Stomach smooth muscle (tissue), 2 donors: ENCODE measurements around the gene NCBP2.

Experiments
- H3K27ac ChIP-seq: one replicate; pipeline ENCODE4 v1.7.0; 2013; ENCODE audit warnings: mild to moderate bottlenecking, low read length, inconsistent platforms
- H3K27me3 ChIP-seq, 2 donors: one replicate each; pipeline ENCODE4 v1.7.0; 2013; ENCODE audit warnings: low read length in 2 of 2; ENCODE audit not compliant: insufficient read depth in 2 of 2, control insufficient read depth in 1 of 2
- H3K36me3 ChIP-seq, 2 donors: one replicate each; pipeline ENCODE4 v1.7.0; 2013; ENCODE audit warnings: low read length in 2 of 2; ENCODE audit not compliant: control insufficient read depth in 2 of 2, insufficient read depth in 2 of 2
- H3K4me1 ChIP-seq: one replicate; pipeline ENCODE4 v1.7.0; 2013; ENCODE audit warnings: low read length; ENCODE audit not compliant: control insufficient read depth, insufficient read depth
- H3K4me3 ChIP-seq, 2 donors: one replicate each; pipeline ENCODE4 v1.7.0; 2013; ENCODE audit warnings: low read length in 2 of 2
- H3K9ac ChIP-seq, 2 donors: one replicate each; pipeline ENCODE4 v1.7.0; 2013; ENCODE audit warnings: low read length in 2 of 2, mild to moderate bottlenecking in 1 of 2
- H3K9me3 ChIP-seq, 2 donors: one replicate each; pipeline ENCODE4 v1.7.0; 2013; ENCODE audit warnings: low read length in 2 of 2; ENCODE audit not compliant: control insufficient read depth in 2 of 2
- donor health status: healthy.
- donor health status: Pancreatic carcinoma.

The NCBP2 gene

GRCh38 chr3:196967412-196968232 lies 25.3 kb upstream of the NCBP2 start:
- Histone ChIP-seq H3K27ac (no peak overlapping the region), H3K27me3 (no peaks in the 10 kb centered on the region), H3K9me3 (no peaks in the 10 kb centered on the region), H3K36me3 (peaks cover 0 to 3% of the 10 kb centered on the region in 2 donors), H3K4me1 (peaks cover 20% of the 10 kb centered on the region), H3K4me3 (peak overlapping the region; percentile 69 to 81), H3K9ac (peak overlapping the region; percentile 60 to 71)

DNA sequence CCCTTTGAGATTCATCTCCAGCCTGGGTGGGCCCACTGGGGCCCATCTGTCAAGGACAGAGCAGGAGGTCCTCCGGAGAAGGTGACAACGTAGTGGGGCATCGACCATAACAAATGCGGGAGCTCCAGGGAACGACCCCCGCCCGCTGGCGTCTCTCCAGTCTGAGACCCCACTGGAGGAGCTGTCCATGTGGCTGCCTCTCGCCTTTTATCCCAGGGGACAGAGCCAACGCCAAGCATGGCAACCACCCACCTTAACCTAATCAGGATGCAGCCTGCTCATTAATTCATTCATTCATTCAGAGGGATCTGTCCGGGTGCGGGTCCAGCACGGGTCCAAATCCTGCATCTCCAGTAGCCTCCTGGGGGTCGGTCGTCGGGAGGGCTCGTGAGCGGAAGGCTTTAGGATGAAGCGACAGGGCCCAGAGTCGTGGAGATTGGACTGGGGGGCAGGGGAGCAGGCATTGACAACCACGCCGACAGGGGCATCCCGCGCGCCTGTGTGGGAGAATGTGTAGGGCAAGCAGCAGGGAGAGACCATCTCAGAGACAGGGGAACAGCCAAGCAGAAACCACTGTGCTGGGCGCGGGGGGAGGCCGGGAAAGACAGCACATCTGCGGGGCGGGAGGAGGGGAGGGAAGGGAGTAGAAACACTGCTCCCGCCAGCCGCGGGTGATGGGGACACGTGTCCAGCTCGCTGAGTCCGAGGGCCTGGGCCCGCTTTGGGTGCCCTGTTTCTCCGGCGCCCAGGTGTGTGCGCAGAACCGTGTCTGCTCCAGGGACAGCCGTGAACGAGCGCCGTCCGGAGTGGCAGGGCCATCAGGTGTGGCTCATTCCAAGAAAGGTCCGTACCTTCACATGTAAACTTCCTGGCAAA lies 24.4 kb upstream of the NCBP2 start:
- no peak overlapping the region for H3K4me3 ChIP-seq
- peaks cover 20% of the 10 kb centered on the region for H3K4me1 ChIP-seq
- H3K27me3 ChIP-seq, result no peaks in the 10 kb centered on the region
- H3K27ac ChIP-seq, result no peak overlapping the region
- no peak overlapping the region for H3K9ac ChIP-seq
- H3K36me3 ChIP-seq, result peaks cover 0 to 3% of the 10 kb centered on the region in 2 donors
- no peaks in the 10 kb centered on the region for H3K9me3 ChIP-seq

- Histone ChIP-seq H3K9ac (no peak overlapping the region), H3K9me3 (no peaks in the 10 kb centered on the region), H3K27me3 (no peaks in the 10 kb centered on the region), H3K27ac (no peak overlapping the region), H3K36me3 (peaks cover 0 to 5% of the 10 kb centered on the region in 2 donors), H3K4me1 (peaks cover 20% of the 10 kb centered on the region), H3K4me3 (no peak overlapping the region)
Measured at GRCh38 chr3:196965804-196966173, 23.5 kb upstream of the NCBP2 start.

GRCh38 chr3:196965112-196965803 lies 22.9 kb upstream of the NCBP2 start:
- Histone ChIP-seq H3K9ac (no peak overlapping the region), H3K36me3 (peaks cover 0 to 5% of the 10 kb centered on the region in 2 donors), H3K27ac (no peak overlapping the region), H3K4me1 (peaks cover 19% of the 10 kb centered on the region), H3K27me3 (no peaks in the 10 kb centered on the region), H3K4me3 (no peak overlapping the region), H3K9me3 (no peaks in the 10 kb centered on the region)

GRCh38 chr3:196963631-196963953 lies 21.3 kb upstream of the NCBP2 start:
- H3K27me3 ChIP-seq, result no peaks in the 10 kb centered on the region
- no peak overlapping the region for H3K9ac ChIP-seq
- H3K4me3 ChIP-seq, result no peak overlapping the region
- peaks cover 0 to 5% of the 10 kb centered on the region in 2 donors for H3K36me3 ChIP-seq
- no peaks in the 10 kb centered on the region for H3K9me3 ChIP-seq
- peaks cover 13% of the 10 kb centered on the region for H3K4me1 ChIP-seq
- no peak overlapping the region for H3K27ac ChIP-seq

DNA sequence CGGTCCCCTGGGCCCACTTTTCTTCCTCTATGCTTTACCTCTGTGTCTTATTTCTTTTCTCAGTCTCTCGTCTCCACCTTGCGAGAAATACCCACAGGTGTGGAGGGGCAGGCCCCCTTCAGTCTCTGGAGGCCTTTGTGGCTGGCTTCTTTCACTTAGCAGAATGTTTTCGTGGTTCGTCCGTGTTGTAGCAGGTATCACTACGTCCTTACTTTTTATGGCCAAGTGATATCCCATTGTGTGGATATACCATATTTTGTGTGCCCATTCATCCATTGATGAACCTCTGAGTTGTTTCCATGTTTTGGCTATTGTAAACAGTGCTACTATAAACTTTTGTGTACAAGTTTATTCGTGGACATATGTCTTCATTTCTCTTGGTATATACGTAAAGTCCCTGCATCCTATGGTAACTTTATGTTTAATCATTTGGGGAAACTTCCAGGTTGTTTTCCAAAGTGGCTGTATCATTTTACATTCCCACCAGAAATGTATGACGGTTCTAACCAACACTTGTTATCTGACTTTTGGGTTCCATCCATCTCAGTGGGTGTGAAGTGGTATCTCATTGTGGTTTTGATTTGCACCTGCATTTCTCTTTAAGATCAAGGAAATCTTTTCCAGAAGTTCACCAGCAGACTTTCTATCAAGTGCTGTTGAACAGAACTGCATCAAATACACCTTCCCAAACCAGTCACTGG lies 20.8 kb upstream of the NCBP2 start:
- no peak overlapping the region for H3K4me3 ChIP-seq

DNA sequence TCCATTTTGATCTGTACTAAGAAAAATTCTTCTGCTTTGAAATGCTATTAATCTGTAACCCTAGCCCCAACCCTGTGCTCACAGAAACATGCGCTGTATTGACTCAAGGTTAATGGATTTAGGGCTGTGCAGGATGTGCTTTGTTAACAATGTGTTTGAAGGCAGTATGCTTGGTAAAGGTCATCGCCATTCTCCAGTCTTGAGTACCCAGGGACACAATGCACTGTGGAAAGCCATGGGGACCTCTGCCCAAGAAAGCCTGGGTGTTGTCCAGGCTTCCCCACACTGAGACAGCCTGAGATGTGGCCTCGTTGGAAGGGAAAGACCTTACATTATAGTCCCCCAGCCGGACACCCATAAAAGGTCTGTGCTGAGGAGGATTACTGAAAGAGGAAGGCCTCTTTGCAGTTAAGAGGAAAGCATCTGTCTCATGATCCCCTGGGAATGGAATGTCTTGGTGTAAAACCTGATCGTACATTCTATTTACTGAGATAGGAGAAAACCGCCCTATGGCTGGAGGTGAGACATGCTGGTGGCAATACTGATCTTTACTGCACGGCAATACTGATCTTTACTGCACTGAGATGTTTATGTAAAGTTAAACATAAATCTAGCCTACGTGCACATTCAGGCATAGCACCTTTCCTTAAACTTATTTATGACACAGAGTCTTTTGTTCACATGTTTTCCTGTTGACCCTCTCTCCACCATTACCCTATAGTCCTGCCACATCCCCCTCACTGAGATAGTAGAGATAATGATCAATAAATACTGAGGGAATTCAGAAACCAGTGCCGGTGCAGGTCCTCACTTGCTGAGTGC lies 20.0 kb upstream of the NCBP2 start:
- H3K36me3 ChIP-seq, result peaks cover 0 to 5% of the 10 kb centered on the region in 2 donors
- peaks cover 3% of the 10 kb centered on the region for H3K4me1 ChIP-seq
- no peak overlapping the region for H3K27ac ChIP-seq
- H3K4me3 ChIP-seq, result no peak overlapping the region
- H3K9ac ChIP-seq, result no peak overlapping the region
- no peaks in the 10 kb centered on the region for H3K27me3 ChIP-seq
- no peaks in the 10 kb centered on the region for H3K9me3 ChIP-seq

More for the DNA sequence above, 20.8 kb upstream of the NCBP2 start:
- no peak overlapping the region for H3K27ac ChIP-seq
- peaks cover 10% of the 10 kb centered on the region for H3K4me1 ChIP-seq
- H3K9ac ChIP-seq, result no peak overlapping the region
- peaks cover 0 to 5% of the 10 kb centered on the region in 2 donors for H3K36me3 ChIP-seq
- H3K27me3 ChIP-seq, result no peaks in the 10 kb centered on the region
- no peaks in the 10 kb centered on the region for H3K9me3 ChIP-seq

GRCh38 chr3:196954832-196955231 lies 12.5 kb upstream of the NCBP2 start:
- H3K27me3 ChIP-seq, result no peaks in the 10 kb centered on the region
- H3K9me3 ChIP-seq, result no peaks in the 10 kb centered on the region
- H3K27ac ChIP-seq, result no peak overlapping the region
- no peak overlapping the region for H3K9ac ChIP-seq
- H3K4me3 ChIP-seq, result no peak overlapping the region
- peaks cover 0 to 6% of the 10 kb centered on the region in 2 donors for H3K36me3 ChIP-seq
- no peaks in the 10 kb centered on the region for H3K4me1 ChIP-seq

- H3K9me3 ChIP-seq, result no peaks in the 10 kb centered on the region
- H3K27me3 ChIP-seq, result no peaks in the 10 kb centered on the region
- H3K9ac ChIP-seq, result no peak overlapping the region
- H3K36me3 ChIP-seq, result peaks cover 0 to 6% of the 10 kb centered on the region in 2 donors
- H3K27ac ChIP-seq, result no peak overlapping the region
- H3K4me1 ChIP-seq, result no peaks in the 10 kb centered on the region
- no peak overlapping the region for H3K4me3 ChIP-seq
Measured at GRCh38 chr3:196951371-196951770, 9.0 kb upstream of the NCBP2 start.
